Peyer's patch (tissue), 4 donors: ENCODE measurements around the gene PDZD8.

Experiments
- POLR2A ChIP-seq, 2 donors: fragments of 450-650 bp; IDR thresholded peaks; one replicate each; pipeline ENCODE4 v1.5.1; 2017; ENCODE audit warnings: antibody characterized with exemption in 2 of 2, mild to moderate bottlenecking in 2 of 2, moderate library complexity in 2 of 2
- TF ChIP-seq, protein P1 (sequence below), 6 experiments: fragments of 450-650 bp in 4 of 6; fragments of 200-600 bp in 2 of 6; sonication (generic) in 1 of 6; IDR thresholded peaks; one replicate each; pipeline ENCODE4 v1.5.1; 2017 to 2019; ENCODE audit warnings: antibody characterized with exemption in 6 of 6, mild to moderate bottlenecking in 3 of 6, moderate library complexity in 1 of 6

DNA sequence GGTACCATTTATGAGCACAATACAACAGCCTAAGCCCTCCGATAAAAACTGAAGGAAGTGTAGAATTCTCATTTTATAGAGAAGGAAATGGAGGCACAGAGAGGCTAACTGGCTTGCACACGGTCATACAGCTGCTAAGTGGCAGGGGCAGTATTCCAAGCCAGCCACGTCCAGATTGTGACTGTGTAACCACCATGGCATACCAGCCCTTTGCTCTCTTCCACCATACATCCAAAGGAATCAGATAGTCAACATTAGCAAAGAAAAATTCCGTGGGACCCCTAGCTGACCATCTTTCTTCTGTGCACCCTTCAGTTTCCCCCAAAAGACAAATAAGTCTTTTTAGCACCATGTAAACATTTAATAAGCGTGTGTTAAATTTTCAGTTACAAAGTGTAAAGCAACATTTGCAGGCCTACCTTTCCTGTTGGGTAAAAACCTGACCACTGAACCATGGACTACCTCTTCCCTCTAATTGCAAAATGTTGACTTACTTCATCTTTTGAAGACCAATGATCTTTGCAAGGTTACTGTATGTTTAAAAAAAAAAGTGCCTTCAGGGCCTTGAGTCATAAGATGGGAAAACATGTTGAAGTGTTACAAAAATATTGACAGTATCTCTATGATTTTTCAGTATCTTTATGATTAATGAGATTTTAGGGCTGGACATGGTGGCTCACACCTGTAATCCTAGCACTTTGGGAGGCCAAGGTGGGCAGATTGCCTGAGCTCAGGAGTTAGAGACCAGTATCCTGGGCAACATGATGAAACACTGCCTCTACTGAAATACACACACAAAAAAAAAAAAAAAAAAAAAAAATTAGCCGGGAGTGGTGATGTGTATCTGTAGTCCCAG is 24.3 kb upstream of the PDZD8 start:
- TF ChIP-seq, protein P1, sequence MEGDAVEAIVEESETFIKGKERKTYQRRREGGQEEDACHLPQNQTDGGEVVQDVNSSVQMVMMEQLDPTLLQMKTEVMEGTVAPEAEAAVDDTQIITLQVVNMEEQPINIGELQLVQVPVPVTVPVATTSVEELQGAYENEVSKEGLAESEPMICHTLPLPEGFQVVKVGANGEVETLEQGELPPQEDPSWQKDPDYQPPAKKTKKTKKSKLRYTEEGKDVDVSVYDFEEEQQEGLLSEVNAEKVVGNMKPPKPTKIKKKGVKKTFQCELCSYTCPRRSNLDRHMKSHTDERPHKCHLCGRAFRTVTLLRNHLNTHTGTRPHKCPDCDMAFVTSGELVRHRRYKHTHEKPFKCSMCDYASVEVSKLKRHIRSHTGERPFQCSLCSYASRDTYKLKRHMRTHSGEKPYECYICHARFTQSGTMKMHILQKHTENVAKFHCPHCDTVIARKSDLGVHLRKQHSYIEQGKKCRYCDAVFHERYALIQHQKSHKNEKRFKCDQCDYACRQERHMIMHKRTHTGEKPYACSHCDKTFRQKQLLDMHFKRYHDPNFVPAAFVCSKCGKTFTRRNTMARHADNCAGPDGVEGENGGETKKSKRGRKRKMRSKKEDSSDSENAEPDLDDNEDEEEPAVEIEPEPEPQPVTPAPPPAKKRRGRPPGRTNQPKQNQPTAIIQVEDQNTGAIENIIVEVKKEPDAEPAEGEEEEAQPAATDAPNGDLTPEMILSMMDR (IDR thresholded peaks at IDR 0.05): no peak
- no peak for TF ChIP-seq POLR2A (IDR thresholded peaks at IDR 0.05)
